ENCODE data around the gene LHFPL6. TPM values are rescaled to one million over a fixed set of nuclear protein-coding genes. Genes with fewer than 3 reads are reported as not detected.

LHFPL6 gene
- total and polyA plus RNA-seq, 9 of the 15 experiments (the other 6 are each of a cell fraction or from before 2014, with no cell fraction given), result 0.18 TPM; not detected in 8

GRCh38 chr13:39379118-39379517, 223.9 kb downstream of the LHFPL6 start:
- ChIA-PET CTCF (ENCODE audit: low intra/inter-chr PET ratio) (no interaction called here), POLR2A (no interaction called here)
- WGBS (ENCODE audit: insufficient coverage, low coverage, missing lambda C conversion rate), result 0% methylated on average over 2 of the region's 2 CpGs
- Histone ChIP-seq H3K9me3 (replicated peaks; ENCODE audit: control insufficient read depth, insufficient read depth, low read depth, low read length) (no peaks in the 10 kb centered on the region), H3K9me1 (ENCODE audit: control insufficient read depth, insufficient read depth, low read length) (no peaks in the 10 kb centered on the region), H3K27me3 (ENCODE audit: control insufficient read depth in 2 of 2, insufficient read depth in 2 of 2, low read length in 2 of 2) (no peaks in the 10 kb centered on the region), H3K4me3 (no peak overlapping the region), H3K36me3 (ENCODE audit: control insufficient read depth, insufficient read depth, low read length) (no peaks in the 10 kb centered on the region), H3K4me2 (ENCODE audit: insufficient read depth, low read length) (no peak overlapping the region), H2AFZ (ENCODE audit: low read depth, low read length) (no peak overlapping the region), H3K4me1 (replicated peaks in 1 of 2; ENCODE audit: control insufficient read depth in 2 of 2, insufficient read depth in 2 of 2, low read length in 2 of 2) (no peaks in the 10 kb centered on the region), H4K20me1 (replicated peaks; ENCODE audit: control insufficient read depth, insufficient read depth, low read length) (no peaks in the 10 kb centered on the region), H3K27ac (ENCODE audit: extremely low read depth, low read depth, low read length) (no peak overlapping the region), H3K9ac (ENCODE audit: insufficient read depth in 1 of 2, low read depth in 2 of 2, low read length in 2 of 2) (no peak overlapping the region), H3K79me2 (ENCODE audit: control insufficient read depth, insufficient read depth, low read length) (no peaks in the 10 kb centered on the region)
- BruUV-seq (replicated peaks), result no TSS peak
- in situ Hi-C loops (cut with MboI), result no loop called here
- TF ChIP-seq ZFP30 (CRISPR knock-in tag; IDR thresholded peaks at IDR 0.05; ENCODE audit: borderline replicate concordance) (no peak), ASH1L (IDR thresholded peaks at IDR 0.05; ENCODE audit: borderline replicate concordance, low read depth, partially characterized antibody) (no peak), ARID3B (CRISPR knock-in tag; IDR thresholded peaks at IDR 0.05; ENCODE audit: borderline replicate concordance) (no peak)
- ATAC-seq (no peak), DNase-seq (ENCODE audit: extremely low read depth in 1 of 4, low spot score in 3 of 4) (no peak), FAIRE-seq (no peak)
- intact Hi-C loops (cut with micrococcal nuclease), result no loop called here

GRCh38 chr13:39378306-39378705, 224.7 kb downstream of the LHFPL6 start:
- FAIRE-seq (no peak), DNase-seq (ENCODE audit: extremely low read depth in 1 of 4, low spot score in 3 of 4) (no peak), ATAC-seq (no peak)
- no peaks in the 10 kb centered on the region for H3K4me1 ChIP-seq (replicated peaks in 1 of 2; ENCODE audit: control insufficient read depth in 2 of 2, insufficient read depth in 2 of 2, low read length in 2 of 2)
- no peaks in the 10 kb centered on the region for H3K27me3 ChIP-seq (ENCODE audit: control insufficient read depth in 2 of 2, insufficient read depth in 2 of 2, low read length in 2 of 2)
- H3K9ac ChIP-seq (ENCODE audit: insufficient read depth in 1 of 2, low read depth in 2 of 2, low read length in 2 of 2), result no peak overlapping the region
- no peaks in the 10 kb centered on the region for H3K9me1 ChIP-seq (ENCODE audit: control insufficient read depth, insufficient read depth, low read length)
- H3K4me2 ChIP-seq (ENCODE audit: insufficient read depth, low read length), result no peak overlapping the region
- H3K36me3 ChIP-seq (ENCODE audit: control insufficient read depth, insufficient read depth, low read length), result no peaks in the 10 kb centered on the region
- no TSS peak for BruUV-seq (replicated peaks)
- H3K79me2 ChIP-seq (ENCODE audit: control insufficient read depth, insufficient read depth, low read length), result no peaks in the 10 kb centered on the region
- H3K27ac ChIP-seq (ENCODE audit: extremely low read depth, low read depth, low read length), result no peak overlapping the region
- intact Hi-C loops (cut with micrococcal nuclease) (no loop called here), in situ Hi-C loops (cut with MboI) (no loop called here)
- no peaks in the 10 kb centered on the region for H4K20me1 ChIP-seq (replicated peaks; ENCODE audit: control insufficient read depth, insufficient read depth, low read length)
- no peaks in the 10 kb centered on the region for H3K9me3 ChIP-seq (replicated peaks; ENCODE audit: control insufficient read depth, insufficient read depth, low read depth, low read length)
- no peak overlapping the region for H2AFZ ChIP-seq (ENCODE audit: low read depth, low read length)
- H3K4me3 ChIP-seq, result no peak overlapping the region
- ChIA-PET CTCF (ENCODE audit: low intra/inter-chr PET ratio) (no interaction called here), POLR2A (no interaction called here)
- WGBS (ENCODE audit: insufficient coverage, low coverage, missing lambda C conversion rate), result 4% methylated on average over 2 of the region's 2 CpGs
- TF ChIP-seq BRD4 (IDR thresholded peaks at IDR 0.05), result no peak
- TF ChIP-seq ZNF561 (CRISPR knock-in tag; conservative IDR thresholded peaks at IDR 0.05), result no peak
- no peak for TF ChIP-seq U2AF2 (optimal IDR thresholded peaks at IDR 0.05; ENCODE audit: low read depth, low read length)
- TF ChIP-seq POLR3G (IDR thresholded peaks at IDR 0.05; ENCODE audit: extremely low read depth, insufficient read length, insufficient replicate concordance), result no peak
- no peak for TF ChIP-seq CREB3L1 (IDR thresholded peaks at IDR 0.05; ENCODE audit: borderline replicate concordance, low read depth)
- TF ChIP-seq ZFP1 (CRISPR knock-in tag; IDR thresholded peaks at IDR 0.05), result no peak
- no peak for TF ChIP-seq ZNF740 (CRISPR knock-in tag; IDR thresholded peaks at IDR 0.05)
- TF ChIP-seq ZNF740 (tag; IDR thresholded peaks at IDR 0.05), result no peak
- no peak for TF ChIP-seq TAF1 (IDR thresholded peaks at IDR 0.05; ENCODE audit: control insufficient read depth, extremely low read depth, insufficient read depth, low read length, severe bottlenecking)
- TF ChIP-seq SMAD1 (IDR thresholded peaks at IDR 0.05; ENCODE audit: low read depth, low read length, partially characterized antibody), result no peak
